Kidney glomerular epithelial cell (primary cell): ENCODE measurements around the gene PNLDC1.
"Not testable (repeated sequence)": the region's sequence is repeated elsewhere in the genome, so short reads cannot be mapped to it uniquely, and the experiment has no call there.

Source experiments
- DNase-seq: peaks from one replicate; lab custom pipeline; 2025; lab: John Stamatoyannopoulos, UW

Gene PNLDC1

DNA sequence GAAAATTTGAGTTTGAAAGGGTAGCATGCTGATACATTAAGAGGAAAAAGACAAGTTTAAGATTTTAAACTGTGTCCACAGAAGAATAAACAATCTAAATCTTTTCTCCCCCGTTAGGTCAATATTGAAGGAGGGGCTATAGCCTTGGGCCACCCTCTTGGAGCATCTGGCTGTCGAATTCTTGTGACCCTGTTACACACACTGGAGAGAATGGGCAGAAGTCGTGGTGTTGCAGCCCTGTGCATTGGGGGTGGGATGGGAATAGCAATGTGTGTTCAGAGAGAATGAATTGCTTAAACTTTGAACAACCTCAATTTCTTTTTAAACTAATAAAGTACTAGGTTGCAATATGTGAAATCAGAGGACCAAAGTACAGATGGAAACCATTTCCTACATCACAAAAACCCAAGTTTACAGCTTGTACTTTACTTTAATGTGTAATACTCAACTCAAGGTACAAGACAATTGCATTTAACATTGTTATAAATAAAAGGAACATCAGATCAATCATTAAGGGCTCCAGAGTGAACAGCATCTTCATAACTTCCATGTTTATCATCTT is 21.5 kb upstream of the PNLDC1 start:
- no peak for DNase-seq

- DNase-seq: no peak
Measured at GRCh38 chr6:159788276-159788675, 11.8 kb upstream of the PNLDC1 start.

- peak; percentile 4 for DNase-seq
Measured at GRCh38 chr6:159788753-159789376, 11.2 kb upstream of the PNLDC1 start.

- DNase-seq: peak; percentile 99
Measured at GRCh38 chr6:159789377-159790148, 10.5 kb upstream of the PNLDC1 start, which contains the start of gene TCP1. TSS of gene TCP1 (minus strand) at chr6:159789602. CDS start at chr6:159789468, 134 bp downstream.

- peak; percentile 91 for DNase-seq
Measured at GRCh38 chr6:159790149-159790955, 9.7 kb upstream of the PNLDC1 start, which contains the start of gene MRPL18. TSS of gene MRPL18 (plus strand) at chr6:159790467. CDS start at chr6:159790588, 121 bp downstream.

GRCh38 chr6:159790956-159791598 is 9.0 kb upstream of the PNLDC1 start:
- no peak for DNase-seq

GRCh38 chr6:159794976-159795375 is 5.1 kb upstream of the PNLDC1 start:
- not testable (repeated sequence) for DNase-seq

- DNase-seq: no peak
Measured at GRCh38 chr6:159797554-159797953, 2.5 kb upstream of the PNLDC1 start.

GRCh38 chr6:159801935-159802334 is 1.9 kb downstream of the PNLDC1 start:
- no peak for DNase-seq

- DNase-seq: no peak
Measured at GRCh38 chr6:159804504-159804903, 4.4 kb downstream of the PNLDC1 start.

GRCh38 chr6:159805440-159806020 is 5.5 kb downstream of the PNLDC1 start:
- no peak for DNase-seq

DNA sequence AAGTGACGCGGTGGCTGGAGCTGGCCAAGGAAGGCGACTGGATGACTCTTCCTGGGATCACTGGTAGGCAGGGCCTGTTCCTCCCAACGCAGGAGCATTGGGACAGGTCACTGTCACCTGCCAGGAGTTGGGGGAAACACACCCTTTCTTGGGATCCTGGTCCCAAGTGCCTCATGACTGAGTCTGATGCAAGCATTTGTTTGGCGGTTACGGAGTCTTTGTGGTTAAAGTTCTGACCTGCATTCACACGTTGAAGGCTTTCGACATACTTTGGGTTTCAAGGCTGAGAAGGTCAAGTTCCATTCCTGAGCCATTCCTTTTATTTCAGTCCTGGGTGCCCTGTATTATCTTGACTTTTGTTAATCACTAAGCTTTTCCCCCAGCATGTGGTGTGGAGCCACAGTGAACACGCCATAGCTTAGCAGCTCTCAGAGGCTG is 6.0 kb downstream of the PNLDC1 start:
- DNase-seq: no peak

DNA sequence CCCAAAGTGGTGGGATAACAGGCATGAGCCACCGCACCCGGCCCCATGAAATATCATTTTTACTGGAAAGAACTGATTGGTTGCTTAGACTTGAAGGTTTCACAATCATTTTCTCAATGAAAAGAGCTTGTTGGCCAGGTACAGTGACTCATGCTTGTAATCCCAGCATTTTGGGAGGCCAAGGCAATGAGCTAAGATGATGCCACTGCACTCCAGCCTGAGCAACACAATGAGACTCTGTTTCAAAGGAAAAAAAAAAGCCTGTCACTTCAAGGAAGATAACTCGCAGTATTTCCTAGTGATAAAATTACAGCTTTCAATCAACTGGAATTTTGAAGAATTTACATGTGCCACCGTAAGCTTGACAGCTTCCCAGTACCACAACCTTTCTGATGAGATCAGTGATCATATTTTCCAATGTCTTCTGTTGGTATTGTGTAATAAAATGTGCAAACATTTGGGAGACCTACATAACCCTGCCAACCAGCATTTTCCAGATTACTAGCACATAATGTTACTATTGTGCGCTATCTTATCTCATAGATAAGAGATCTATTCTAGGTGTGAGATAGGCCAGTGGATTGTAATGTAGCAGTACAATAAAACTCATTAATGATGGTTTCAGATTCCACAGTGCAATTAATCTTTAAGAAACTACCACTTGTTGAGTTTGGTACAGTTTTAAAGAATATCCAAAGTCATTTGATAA is 7.2 kb downstream of the PNLDC1 start:
- no peak for DNase-seq

GRCh38 chr6:159808647-159809046 is 8.6 kb downstream of the PNLDC1 start:
- no peak for DNase-seq

DNA sequence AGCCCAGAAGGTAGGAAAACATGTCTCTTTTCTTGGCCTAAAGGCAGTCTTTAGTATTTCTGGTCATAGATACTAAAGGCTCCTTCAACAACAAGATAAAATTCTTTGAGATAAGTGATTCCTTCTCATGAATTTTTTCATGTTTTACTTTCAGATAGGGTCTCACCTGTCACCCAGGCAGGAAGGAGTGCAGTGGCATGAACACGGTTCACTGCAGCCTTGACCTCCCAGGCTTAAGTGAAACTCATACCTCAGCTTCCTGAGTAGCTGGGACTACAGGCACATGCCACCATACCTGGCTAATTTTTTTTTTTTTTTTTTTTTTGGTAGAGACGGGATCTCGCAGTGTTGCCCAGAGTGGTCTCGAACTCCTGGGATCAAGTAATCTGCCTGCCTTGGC is 9.1 kb downstream of the PNLDC1 start:
- DNase-seq: no peak

GRCh38 chr6:159813781-159814180 is 13.7 kb downstream of the PNLDC1 start:
- DNase-seq: no peak

GRCh38 chr6:159815410-159815809 is 15.3 kb downstream of the PNLDC1 start:
- DNase-seq: no peak

- DNase-seq: not testable (repeated sequence)
Measured at GRCh38 chr6:159816775-159817174, 16.7 kb downstream of the PNLDC1 start.

DNA sequence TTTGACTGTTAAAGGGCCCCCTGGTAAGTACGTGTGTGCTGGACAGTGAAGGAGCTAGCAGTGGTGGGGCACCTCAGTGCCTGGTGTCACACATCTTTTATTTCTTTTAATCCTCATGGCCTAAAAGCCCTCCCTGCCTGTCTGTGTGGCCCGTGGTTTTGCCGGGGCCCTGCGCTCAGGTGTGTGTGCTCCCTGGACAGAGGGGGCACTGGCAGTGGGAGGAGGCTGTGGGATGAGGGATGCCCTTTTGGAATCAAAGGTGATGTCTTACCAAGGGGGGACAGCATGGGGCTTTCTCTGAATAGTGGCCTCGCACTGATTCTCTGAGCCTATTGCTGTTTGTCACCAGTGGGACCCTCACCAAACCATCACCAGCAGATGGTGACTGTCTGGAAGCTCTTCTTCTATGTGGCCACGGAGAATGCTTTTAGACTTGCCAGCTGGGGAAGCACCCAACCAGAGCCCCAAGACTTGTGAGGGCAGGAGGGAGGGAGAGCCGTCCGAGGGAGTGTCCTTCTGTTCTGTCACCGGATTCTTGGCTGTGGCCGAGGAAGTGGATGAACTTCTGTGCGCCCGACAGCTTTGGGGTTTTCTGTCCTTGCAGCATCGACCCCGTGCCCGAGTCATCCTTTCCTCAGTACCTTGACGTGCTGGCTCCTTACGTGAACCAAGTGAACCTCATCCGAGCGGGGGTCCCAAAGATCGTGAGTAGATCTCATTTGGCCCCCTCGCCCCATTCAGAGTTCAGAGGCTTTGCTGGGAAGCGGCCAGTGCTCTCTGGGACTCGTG is 18.1 kb downstream of the PNLDC1 start:
- no peak for DNase-seq

DNA sequence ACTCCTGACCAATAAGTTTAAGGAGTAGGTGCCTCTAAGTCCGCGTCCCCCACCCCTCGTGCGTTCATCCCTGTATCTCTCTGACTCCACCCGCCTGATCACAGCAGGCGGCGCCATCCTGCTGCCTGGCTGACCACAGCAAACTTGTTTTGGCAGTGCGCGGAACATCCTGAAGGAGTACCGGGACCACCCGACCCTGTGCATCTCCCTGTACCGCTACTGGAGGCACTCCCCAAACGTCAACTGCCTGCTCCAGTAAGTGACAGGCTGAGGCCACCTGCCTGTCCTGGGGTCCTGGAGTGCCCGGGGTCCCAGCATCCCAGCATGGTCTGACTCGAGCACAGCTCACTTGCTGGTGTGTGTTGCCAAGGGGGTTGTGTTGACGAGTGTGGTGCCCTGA is 19.0 kb downstream of the PNLDC1 start:
- no peak for DNase-seq
